ENCODE measurements around the gene GLDC.

The GLDC gene

GRCh38 chr9:6506571-6506970 lies 139.0 kb downstream of the GLDC start:
- Mint-ChIP-seq H3K9me3 (no peaks in the 10 kb centered on the region), H3K27ac (no peak overlapping the region), H3K27me3 (no peaks in the 10 kb centered on the region), H3K4me3 (no peak overlapping the region), H3K36me3 (peaks cover 22 to 43% of the 10 kb centered on the region in 2 donors), H3K4me1 (no peaks in the 10 kb centered on the region)
- ATAC-seq (replicated peaks) (no peak), DNase-seq (no peak)

GRCh38 chr9:6502399-6502798 lies 143.1 kb downstream of the GLDC start:
- no peak for DNase-seq
- Mint-ChIP-seq H3K27me3 (no peaks in the 10 kb centered on the region), H3K9me3 (no peaks in the 10 kb centered on the region), H3K27ac (peak overlapping the region; percentile 70), H3K4me3 (no peak overlapping the region), H3K36me3 (peaks cover 17 to 36% of the 10 kb centered on the region in 2 donors), H3K4me1 (peaks cover 0 to 4% of the 10 kb centered on the region in 2 donors)
- ATAC-seq (replicated peaks): no peak

- DNase-seq: no peak
- no peaks in the 10 kb centered on the region for H3K9me3 Mint-ChIP-seq
- no peaks in the 10 kb centered on the region for H3K27me3 Mint-ChIP-seq
- peaks cover 0 to 4% of the 10 kb centered on the region in 2 donors for H3K4me1 Mint-ChIP-seq
- H3K27ac Mint-ChIP-seq: peak overlapping the region; percentile 34
- peaks cover 19 to 41% of the 10 kb centered on the region in 2 donors for H3K36me3 Mint-ChIP-seq
- no peak for ATAC-seq (replicated peaks)
- no peak overlapping the region for H3K4me3 Mint-ChIP-seq
These were observed 143.9 kb downstream of the GLDC start for GRCh38 chr9:6501526-6502210.

GRCh38 chr9:6498982-6499381 lies 146.5 kb downstream of the GLDC start:
- H3K36me3 Mint-ChIP-seq: peaks cover 8 to 30% of the 10 kb centered on the region in 2 donors
- peaks cover 0 to 4% of the 10 kb centered on the region in 2 donors for H3K4me1 Mint-ChIP-seq
- peak overlapping the region; percentile 85 for H3K27ac Mint-ChIP-seq
- ATAC-seq (replicated peaks) (no peak), DNase-seq (no peak)
- H3K4me3 Mint-ChIP-seq: no peak overlapping the region
- H3K27me3 Mint-ChIP-seq: no peaks in the 10 kb centered on the region
- H3K9me3 Mint-ChIP-seq: no peaks in the 10 kb centered on the region

GRCh38 chr9:6495466-6495865 lies 150.1 kb downstream of the GLDC start:
- peaks cover 9 to 28% of the 10 kb centered on the region in 2 donors for H3K36me3 Mint-ChIP-seq
- no peaks in the 10 kb centered on the region for H3K27me3 Mint-ChIP-seq
- DNase-seq (no peak), ATAC-seq (replicated peaks) (no peak)
- H3K4me1 Mint-ChIP-seq: peaks cover 0 to 4% of the 10 kb centered on the region in 2 donors
- H3K27ac Mint-ChIP-seq: no peak overlapping the region
- H3K4me3 Mint-ChIP-seq: no peak overlapping the region
- no peaks in the 10 kb centered on the region for H3K9me3 Mint-ChIP-seq

GRCh38 chr9:6490863-6491262 lies 154.7 kb downstream of the GLDC start:
- Mint-ChIP-seq H3K9me3 (no peaks in the 10 kb centered on the region), H3K27me3 (no peaks in the 10 kb centered on the region), H3K4me1 (no peaks in the 10 kb centered on the region), H3K27ac (no peak overlapping the region), H3K36me3 (peaks cover 15 to 23% of the 10 kb centered on the region in 2 donors), H3K4me3 (no peak overlapping the region)
- ATAC-seq (replicated peaks): no peak
- DNase-seq: no peak

GRCh38 chr9:6489099-6489498 lies 156.4 kb downstream of the GLDC start:
- H3K36me3 Mint-ChIP-seq: peaks cover 17 to 26% of the 10 kb centered on the region in 2 donors
- no peaks in the 10 kb centered on the region for H3K9me3 Mint-ChIP-seq
- DNase-seq: no peak
- H3K4me3 Mint-ChIP-seq: no peak overlapping the region
- H3K27me3 Mint-ChIP-seq: no peaks in the 10 kb centered on the region
- ATAC-seq (replicated peaks): no peak
- no peaks in the 10 kb centered on the region for H3K4me1 Mint-ChIP-seq
- no peak overlapping the region for H3K27ac Mint-ChIP-seq

GRCh38 chr9:6488395-6488794 lies 157.1 kb downstream of the GLDC start:
- Mint-ChIP-seq H3K4me3 (no peak overlapping the region), H3K27me3 (no peaks in the 10 kb centered on the region), H3K36me3 (peaks cover 17 to 33% of the 10 kb centered on the region in 2 donors), H3K9me3 (no peaks in the 10 kb centered on the region), H3K4me1 (no peaks in the 10 kb centered on the region), H3K27ac (no peak overlapping the region)
- ATAC-seq (replicated peaks) (no peak), DNase-seq (no peak)

- Mint-ChIP-seq H3K27me3 (no peaks in the 10 kb centered on the region), H3K27ac (no peak overlapping the region), H3K4me1 (no peaks in the 10 kb centered on the region), H3K36me3 (peaks cover 13 to 23% of the 10 kb centered on the region in 2 donors), H3K9me3 (no peaks in the 10 kb centered on the region), H3K4me3 (no peak overlapping the region)
- no peak for DNase-seq
- ATAC-seq (replicated peaks): no peak
These were observed 161.3 kb downstream of the GLDC start for GRCh38 chr9:6484210-6484609.

Measured in stimulated activated naive B cell treated with anti-CD40 and anti-IgM and Interleukin-4, amounts not matched to agents 10 μg/mL and 1 μg/mL and 100 μg/mL, for 72 hours (primary cell).